ENCODE data around the gene DUSP5.

- TF ChIP-seq CTCF (IDR thresholded peaks at IDR 0.05) (no peak), EP300 (IDR thresholded peaks at IDR 0.05; ENCODE audit: low read depth) (no peak), POLR2AphosphoS5 (IDR thresholded peaks at IDR 0.05) (no peak)
These were observed 41.4 kb downstream of the DUSP5 start for GRCh38 chr10:110539091-110539490.

Data from transverse colon (tissue), 4 donors.